Vagina (tissue), 2 donors: ENCODE data around the gene THAP8. TPM values are rescaled to one million over a fixed set of nuclear protein-coding genes. Genes with fewer than 3 reads are reported as not detected.

Source experiments
- DNase-seq, 2 donors: peaks; one replicate each; pipeline ENCODE4 v3.0.0-alpha.2; 2017; ENCODE audit errors: extremely low spot score in 2 of 2
- H3K27ac ChIP-seq: fragments of 200-600 bp; sonication (generic); one replicate; pipeline ENCODE4 v1.5.1; 2019
- H3K27me3 ChIP-seq: fragments of 200-600 bp; sonication (generic); one replicate; pipeline ENCODE4 v1.5.1; 2019
- H3K36me3 ChIP-seq, 2 donors: fragments of 200-600 bp; sonication (generic); one replicate each; pipeline ENCODE4 v1.5.1; 2017 to 2019
- H3K4me1 ChIP-seq: fragments of 200-600 bp; sonication (generic); one replicate; pipeline ENCODE4 v1.5.1; 2019
- H3K4me3 ChIP-seq, 2 donors: fragments of 200-600 bp; sonication (generic); 1 replicate in 1 of 2; 2 replicates in 1 of 2; pipeline ENCODE4 v1.5.1; 2016 to 2019
- H3K9me3 ChIP-seq: fragments of 200-600 bp; sonication (generic); one replicate; pipeline ENCODE4 v1.5.1; 2019
- CTCF ChIP-seq, 3 experiments: fragments of 450-650 bp in 2 of 3; fragments of 200-600 bp in 1 of 3; sonication (generic) in 1 of 3; IDR thresholded peaks; one replicate each; pipeline ENCODE4 v1.5.1; 2017 to 2019; ENCODE audit warnings: antibody characterized with exemption in 3 of 3, mild to moderate bottlenecking in 2 of 3, moderate library complexity in 2 of 3
- POLR2A ChIP-seq, 2 donors: fragments of 450-650 bp; IDR thresholded peaks; one replicate each; pipeline ENCODE4 v1.6.1; 2017; ENCODE audit warnings: antibody characterized with exemption in 2 of 2, mild to moderate bottlenecking in 2 of 2, moderate library complexity in 2 of 2
- POLR2AphosphoS5 ChIP-seq, 2 donors: sonication (generic); formaldehyde crosslinking; IDR thresholded peaks; one replicate each; pipeline ENCODE4 v1.9.0; 2017; ENCODE audit warnings: antibody characterized with exemption in 2 of 2, mild to moderate bottlenecking in 2 of 2, low read depth in 1 of 2; ENCODE audit not compliant: insufficient read depth in 1 of 2
- intact Hi-C: fragments of 100-400 bp; cut with DNase I; formaldehyde crosslinking; loops from one replicate; pipeline ENCODE4 v1.15.1; 2023
- total RNA-seq: library from RNA; depleted of rRNA; stranded (reverse); fragments of >200 nt; gene quantifications from one replicate; pipeline ENCODE4 v1.2.3, GENCODE V29; 2016

The THAP8 gene
- total RNA-seq, 1 donor from 2014 or later = 12.0 TPM

DNA sequence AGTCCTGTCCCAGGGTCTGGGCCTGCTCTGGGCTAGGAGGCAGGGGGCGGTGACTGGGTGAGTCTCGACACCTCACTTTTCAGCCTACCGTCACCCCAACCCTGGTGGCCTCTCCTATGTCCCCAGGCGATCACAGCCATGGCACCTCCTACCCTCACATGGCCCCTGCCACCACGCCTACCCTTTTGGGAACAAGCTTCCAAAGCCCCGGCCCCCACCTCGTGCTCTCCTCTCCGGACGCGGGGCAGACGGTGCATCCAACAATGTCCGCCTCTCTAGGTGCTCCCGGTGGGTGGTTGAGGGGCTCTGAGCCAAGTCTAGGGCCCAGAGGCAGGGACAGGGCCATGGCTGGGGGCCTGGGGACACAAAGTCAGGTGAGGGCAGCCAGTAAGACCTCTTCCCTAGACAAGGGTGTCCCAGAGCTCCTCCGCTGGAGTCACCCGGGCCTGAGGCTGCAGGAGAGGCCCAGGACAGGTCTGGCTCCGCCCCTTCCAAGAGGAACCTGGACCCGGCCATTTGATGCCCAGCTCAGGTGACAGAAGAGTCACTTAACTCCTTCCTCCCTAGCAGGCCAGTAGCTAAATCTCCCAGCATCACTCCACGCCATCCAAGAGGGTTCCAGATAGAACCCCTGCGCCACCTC, 45.6 kb downstream of the THAP8 start, which contains the start of gene SYNE4:
Gene SYNE4, minus strand, starts transcription at position 478 of the 643 bp plus-strand sequence. Its CDS starts 132 bp downstream, at position 346.
- Histone ChIP-seq H3K4me3 (peak within 1 kb of the TSS; percentile 43 to 49), H3K4me1 (peaks cover 22% of the 10 kb centered on the region), H3K36me3 (peaks cover 0 to 5% of the 10 kb centered on the region in 2 donors), H3K27me3 (no peaks in the 10 kb centered on the region), H3K9me3 (no peaks in the 10 kb centered on the region), H3K27ac (peak within 1 kb of the TSS; percentile 53)
- TF ChIP-seq CTCF (IDR thresholded peaks at IDR 0.05) = no peak
- no peak for TF ChIP-seq POLR2AphosphoS5 (IDR thresholded peaks at IDR 0.05; ENCODE audit: insufficient read depth in 1 of 2, low read depth in 1 of 2)
- TF ChIP-seq POLR2A (IDR thresholded peaks at IDR 0.05) = no peak
- DNase-seq = no peak
- intact Hi-C loops = no loop called here

- peaks cover 17% of the 10 kb centered on the region for H3K4me1 ChIP-seq
- H3K4me3 ChIP-seq = no peak overlapping the region
- no peaks in the 10 kb centered on the region for H3K27me3 ChIP-seq
- H3K36me3 ChIP-seq = peaks cover 0 to 5% of the 10 kb centered on the region in 2 donors
- H3K27ac ChIP-seq = no peak overlapping the region
- intact Hi-C loops = no loop called here
- no peak for DNase-seq
- H3K9me3 ChIP-seq = no peaks in the 10 kb centered on the region
- no peak for TF ChIP-seq POLR2AphosphoS5 (IDR thresholded peaks at IDR 0.05; ENCODE audit: insufficient read depth in 1 of 2, low read depth in 1 of 2)
- TF ChIP-seq POLR2A (IDR thresholded peaks at IDR 0.05) = no peak
- TF ChIP-seq CTCF (IDR thresholded peaks at IDR 0.05) = no peak
Observed at GRCh38 chr19:36006955-36007354, 47.1 kb downstream of the THAP8 start.

- peaks cover 0 to 9% of the 10 kb centered on the region in 2 donors for H3K36me3 ChIP-seq
- no peak for DNase-seq
- no peak overlapping the region for H3K27ac ChIP-seq
- no peaks in the 10 kb centered on the region for H3K9me3 ChIP-seq
- TF ChIP-seq POLR2A (IDR thresholded peaks at IDR 0.05) = no peak
- no peak for TF ChIP-seq POLR2AphosphoS5 (IDR thresholded peaks at IDR 0.05; ENCODE audit: insufficient read depth in 1 of 2, low read depth in 1 of 2)
- TF ChIP-seq CTCF (IDR thresholded peaks at IDR 0.05) = no peak
- no peak overlapping the region for H3K4me3 ChIP-seq
- peaks cover 13% of the 10 kb centered on the region for H3K4me1 ChIP-seq
- intact Hi-C loops = no loop called here
- no peaks in the 10 kb centered on the region for H3K27me3 ChIP-seq
Observed at GRCh38 chr19:36003284-36003683, 50.8 kb downstream of the THAP8 start.

GRCh38 chr19:36001605-36002004, 52.5 kb downstream of the THAP8 start:
- TF ChIP-seq POLR2AphosphoS5 (IDR thresholded peaks at IDR 0.05; ENCODE audit: insufficient read depth in 1 of 2, low read depth in 1 of 2) = no peak
- no peak for TF ChIP-seq POLR2A (IDR thresholded peaks at IDR 0.05)
- TF ChIP-seq CTCF (IDR thresholded peaks at IDR 0.05) = no peak
- DNase-seq = no peak
- intact Hi-C loops = no loop called here
- Histone ChIP-seq H3K9me3 (no peaks in the 10 kb centered on the region), H3K36me3 (peaks cover 0 to 11% of the 10 kb centered on the region in 2 donors), H3K4me3 (no peak overlapping the region), H3K4me1 (peaks cover 25% of the 10 kb centered on the region), H3K27me3 (no peaks in the 10 kb centered on the region), H3K27ac (no peak overlapping the region)

- no peaks in the 10 kb centered on the region for H3K9me3 ChIP-seq
- no peaks in the 10 kb centered on the region for H3K27me3 ChIP-seq
- H3K4me3 ChIP-seq = no peak overlapping the region
- H3K27ac ChIP-seq = peak overlapping the region; percentile 83
- peaks cover 51% of the 10 kb centered on the region for H3K4me1 ChIP-seq
- peaks cover 0 to 6% of the 10 kb centered on the region in 2 donors for H3K36me3 ChIP-seq
- no peak for DNase-seq
- intact Hi-C loops = loop anchor here (5.0 kb wide), 1 partner anchor 56 kb away; the partner anchor contains the start of genes THAP8 and WDR62
- TF ChIP-seq POLR2A (IDR thresholded peaks at IDR 0.05) (no peak), POLR2AphosphoS5 (IDR thresholded peaks at IDR 0.05; ENCODE audit: insufficient read depth in 1 of 2, low read depth in 1 of 2) (no peak), CTCF (IDR thresholded peaks at IDR 0.05) (no peak)
Observed at GRCh38 chr19:35996777-35997176, 57.3 kb downstream of the THAP8 start.
